ENCODE data around the gene TBC1D12.

DNA sequence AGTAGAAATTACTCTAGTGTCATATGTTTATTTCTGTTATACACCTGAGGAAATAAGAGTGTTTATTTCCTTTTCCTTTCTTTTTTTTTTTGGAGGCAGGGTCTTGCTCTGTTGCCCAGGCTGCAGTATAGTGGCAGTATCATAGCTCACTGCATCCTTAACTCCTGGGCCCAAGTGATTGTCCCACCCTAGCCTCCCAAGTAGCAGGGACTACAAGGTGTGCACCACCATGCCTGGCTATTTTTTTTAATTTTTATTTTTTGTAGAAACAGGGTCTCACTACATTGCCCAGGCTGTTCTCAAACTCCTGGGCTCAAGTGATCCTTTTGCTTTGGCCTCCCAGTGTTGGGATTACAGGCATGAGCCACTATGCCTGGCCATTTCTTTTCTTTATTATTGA, 37.8 kb downstream of the TBC1D12 start:
- no peak for TF ChIP-seq CTCF (IDR thresholded peaks at IDR 0.05; ENCODE audit: low read depth, low read length)
- TF ChIP-seq EZH2phosphoT487 (IDR thresholded peaks at IDR 0.05; ENCODE audit: low read depth), result no peak
